Sciatic nerve (tissue), 2 donors: ENCODE results near the gene ATF5. TPM values are rescaled to one million over a fixed set of nuclear protein-coding genes. Genes with fewer than 3 reads are reported as not detected.
"Not testable (repeated sequence)": the region's sequence is repeated elsewhere in the genome, so short reads cannot be mapped to it uniquely, and the experiment has no call there.

Source experiments
- ATAC-seq: fragments of 200-7000 bp; cut with Tn5 transposase; one replicate; pipeline ENCODE4 v1.9.1; 2020; ENCODE audit warnings: mild to moderate bottlenecking, moderate library complexity
- DNase-seq: peaks from one replicate; pipeline ENCODE4 v3.0.0-alpha.2; 2020; ENCODE audit warnings: low spot score
- intact Hi-C: fragments of 100-400 bp; cut with DNase I; formaldehyde crosslinking; loops from one replicate; pipeline ENCODE4 v1.14.2; 2022
- microRNA-seq: library from miRNA; unstranded; fragments of <30 nt; microRNA quantifications from one replicate; pipeline ENCODE4 v1.2.0, GENCODE V29; 2020
- total RNA-seq: library from RNA; stranded (reverse); fragmentation: NEBNext Ultra II Directional; extraction: Animal tissue kit (Norgen Biotek cat#: 25700); gene quantifications from one replicate; pipeline ENCODE4 v1.2.1, GENCODE V29; 2021
- donor health status: DM: no; HTN: no; CAD: no.
- donor health status: DM: no; HTN: no; CAD: no.

The ATF5 gene
- total RNA-seq, 1 donor from 2014 or later = 26.0 TPM

- intact Hi-C loops, ATAC-seq, DNase-seq: not testable (repeated sequence)
Observed at GRCh38 chr19:49958596-49958995, 29.6 kb downstream of the ATF5 start.

- intact Hi-C loops, ATAC-seq, DNase-seq: not testable (repeated sequence)
Observed at GRCh38 chr19:49959892-49960291, 30.9 kb downstream of the ATF5 start.

GRCh38 chr19:49960980-49961379, 32.0 kb downstream of the ATF5 start, which contains the start of gene SIGLEC11:
Gene SIGLEC11, minus strand, starts transcription at chr19:49961172. Its CDS starts 91 bp downstream, at chr19:49961081.
- intact Hi-C loops, DNase-seq: not testable (repeated sequence)
- peak; percentile 57 for ATAC-seq

DNA sequence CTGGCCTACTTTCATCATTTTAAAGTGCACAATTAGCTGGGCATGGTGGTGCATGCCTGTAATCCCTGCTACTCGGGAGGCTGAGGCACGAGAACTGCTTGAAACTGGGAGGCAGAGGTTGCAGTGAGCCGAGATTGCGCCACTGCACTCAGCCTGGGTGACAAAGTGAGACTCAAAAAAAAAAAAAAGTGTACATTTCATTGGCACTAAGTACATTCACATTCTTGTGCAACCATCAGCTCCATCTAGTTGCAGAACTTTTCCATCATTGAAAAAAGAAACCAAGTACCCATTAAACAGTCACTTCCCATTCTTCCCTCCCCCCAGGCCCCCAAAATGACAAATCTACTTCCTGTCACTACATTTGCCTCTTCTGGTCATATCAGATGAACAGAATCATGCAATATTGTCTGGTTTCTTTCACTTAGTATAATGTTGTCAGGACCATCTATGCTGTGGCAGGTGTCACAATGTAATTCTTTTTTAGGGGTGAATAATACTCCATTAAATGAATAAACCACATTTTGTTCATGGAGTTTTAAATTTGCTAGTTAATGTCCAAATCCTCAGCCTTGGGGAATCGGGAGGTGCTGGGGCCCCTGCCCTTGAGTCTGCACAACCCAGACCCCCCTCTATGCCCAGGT, 39.4 kb downstream of the ATF5 start:
- intact Hi-C loops = no loop called here
- ATAC-seq (no peak), DNase-seq (no peak)

- DNase-seq, intact Hi-C loops: not testable (repeated sequence)
- peak; percentile 69 for ATAC-seq
Observed at GRCh38 chr19:49969355-49969754, 40.4 kb downstream of the ATF5 start.

- DNase-seq (no peak), ATAC-seq (no peak)
- intact Hi-C loops = no loop called here
Observed at GRCh38 chr19:49971991-49972411, 43.0 kb downstream of the ATF5 start.

DNA sequence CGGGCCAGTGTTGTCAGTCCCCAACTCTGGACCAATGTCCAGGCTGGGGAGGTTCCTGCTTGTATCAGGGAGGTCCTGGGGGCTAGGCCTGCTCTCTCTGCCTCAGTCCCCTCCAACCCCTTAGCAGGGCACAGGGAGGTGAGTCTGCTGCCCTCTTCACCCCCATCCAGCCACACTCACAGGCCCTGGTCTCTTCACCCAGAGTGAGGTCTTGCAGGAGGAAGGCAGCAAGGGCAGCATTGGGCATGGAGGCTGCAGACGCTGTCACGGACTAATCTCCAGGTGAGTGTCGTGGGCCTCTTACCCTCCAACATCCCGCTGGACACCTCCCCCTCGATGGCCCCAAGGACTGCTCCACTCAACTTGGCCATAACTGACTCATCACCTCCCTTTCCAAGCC, 43.8 kb downstream of the ATF5 start:
- no peak for DNase-seq
- intact Hi-C loops = no loop called here
- no peak for ATAC-seq

GRCh38 chr19:49973987-49974386, 45.0 kb downstream of the ATF5 start:
- intact Hi-C loops = no loop called here
- ATAC-seq = no peak
- no peak for DNase-seq

DNA sequence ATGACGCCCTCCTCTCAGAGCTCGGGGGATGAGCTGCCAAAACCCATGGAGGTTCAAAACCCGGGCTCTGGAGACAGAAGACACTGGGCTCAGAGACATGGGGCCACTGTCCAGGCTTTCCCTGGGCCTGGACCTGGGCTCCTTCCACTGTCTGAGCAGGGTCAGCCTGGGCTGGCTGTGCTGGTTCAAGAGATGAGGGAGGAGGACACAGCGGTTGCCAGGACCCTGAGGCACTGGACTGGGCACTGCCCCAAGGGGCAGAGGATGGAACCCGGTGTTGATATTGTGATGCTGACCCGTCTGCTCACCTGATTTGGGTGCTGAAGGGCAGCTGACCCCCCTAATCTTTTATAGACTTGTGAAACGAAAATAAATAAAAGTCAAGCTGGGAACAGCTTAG, 46.0 kb downstream of the ATF5 start:
- DNase-seq (no peak), ATAC-seq (no peak)
- intact Hi-C loops = no loop called here

DNA sequence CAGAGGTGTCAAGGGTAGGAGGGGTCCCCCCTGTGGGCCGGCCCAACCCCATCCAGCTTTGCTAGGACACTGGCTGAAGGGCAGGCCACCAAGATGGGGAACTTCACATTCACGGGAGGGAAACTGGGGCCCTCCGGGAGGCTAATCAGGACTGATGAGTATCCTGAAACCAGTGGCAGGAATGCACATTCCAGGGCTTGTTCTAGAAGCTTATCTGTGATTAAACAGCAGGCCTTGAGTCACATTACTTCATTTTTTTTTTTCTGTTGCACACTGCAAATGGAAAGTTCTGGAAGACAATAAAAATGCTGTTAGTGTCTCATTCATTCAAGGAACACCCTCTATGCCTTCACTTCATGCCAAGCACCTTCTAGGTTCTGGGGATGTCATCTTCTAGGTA, 47.5 kb downstream of the ATF5 start:
- ATAC-seq (no peak), DNase-seq (no peak)
- intact Hi-C loops = no loop called here

- DNase-seq = no peak
- intact Hi-C loops = no loop called here
- ATAC-seq = no peak
Observed at GRCh38 chr19:49977076-49977475, 48.1 kb downstream of the ATF5 start.

DNA sequence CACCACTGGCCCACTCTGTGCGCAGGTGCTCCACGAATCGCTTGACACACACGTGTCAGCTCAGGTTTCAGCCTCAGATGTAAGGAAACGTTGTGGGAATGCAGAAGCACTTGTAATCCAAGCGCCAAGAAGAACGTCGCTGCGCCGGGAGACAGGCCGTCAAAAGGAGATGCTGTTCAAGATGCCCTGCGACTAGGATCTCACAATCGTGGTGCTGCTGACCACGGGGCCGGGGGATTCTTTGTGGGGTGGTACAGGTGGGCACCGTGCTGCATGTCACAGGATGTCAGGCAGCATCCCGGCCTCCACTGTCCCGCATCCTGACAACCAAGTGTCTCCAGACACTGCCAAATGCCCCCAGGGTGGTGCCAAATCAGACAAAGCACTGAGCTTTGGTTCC, 48.9 kb downstream of the ATF5 start:
- intact Hi-C loops = no loop called here
- DNase-seq (no peak), ATAC-seq (no peak)

DNA sequence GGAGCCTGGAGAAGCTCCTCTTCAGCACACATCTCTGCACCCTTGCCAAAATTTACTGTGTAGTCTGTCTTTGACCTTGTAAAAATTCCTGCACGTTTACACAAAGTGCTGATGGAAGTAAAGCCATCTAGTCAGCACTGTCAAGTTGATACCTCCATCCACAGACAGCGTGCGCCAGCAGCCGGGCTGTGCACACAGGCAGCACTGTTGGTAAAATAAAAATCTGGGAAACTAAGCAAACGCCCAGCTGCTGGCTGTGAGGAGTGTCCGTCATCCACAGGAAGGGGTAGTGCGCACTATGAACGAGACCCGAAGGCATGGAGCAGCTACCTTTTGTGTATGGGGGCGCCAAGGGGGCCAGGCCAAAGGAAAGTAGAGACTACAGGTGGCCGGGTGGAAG, 49.3 kb downstream of the ATF5 start:
- intact Hi-C loops = no loop called here
- no peak for ATAC-seq
- DNase-seq = no peak

DNA sequence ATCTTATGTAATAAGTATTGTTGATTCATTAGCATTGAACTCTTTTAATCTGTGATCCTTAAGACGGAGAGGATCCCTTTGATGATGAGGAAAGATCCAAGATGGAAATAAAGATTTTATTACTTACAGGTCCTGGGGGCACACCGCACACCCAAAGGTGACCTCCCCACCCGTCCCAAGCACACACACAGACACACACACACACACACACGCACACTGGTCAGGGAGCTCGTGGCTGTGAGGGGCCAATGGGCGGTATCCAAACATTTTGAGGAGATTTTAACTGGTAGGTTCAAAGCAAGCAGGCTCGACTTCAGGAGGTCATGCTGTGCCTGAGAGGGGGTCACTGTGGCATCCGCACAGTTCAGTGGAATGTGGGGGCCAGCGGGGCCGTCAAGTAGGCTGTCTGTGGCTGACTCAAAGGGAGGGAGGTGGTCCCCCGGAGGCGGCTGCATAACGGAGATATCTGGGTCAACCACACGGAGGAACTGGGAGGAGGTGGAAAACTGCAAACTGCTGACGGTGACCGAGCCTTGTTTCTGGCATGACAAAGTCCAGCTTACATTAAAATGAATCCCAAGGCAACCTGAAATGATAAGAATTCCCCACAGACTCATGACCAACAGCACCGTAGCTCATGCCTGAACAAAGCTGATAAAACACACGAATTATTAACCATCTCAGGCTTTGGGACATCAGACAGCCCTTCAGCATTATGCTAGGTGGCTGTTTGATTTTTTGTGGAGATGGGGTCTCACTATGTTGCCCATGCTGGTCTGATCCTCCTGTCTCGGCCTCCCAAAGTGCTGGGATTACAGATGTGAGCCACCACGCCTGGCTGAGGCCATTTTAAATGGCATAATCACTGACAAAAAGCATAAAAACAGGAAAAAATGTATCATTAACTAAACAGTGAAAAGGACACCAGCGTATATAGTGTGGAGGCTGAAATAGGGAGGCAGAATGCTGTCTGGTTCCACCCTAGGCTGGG, 52.9 kb downstream of the ATF5 start:
- intact Hi-C loops = no loop called here
- no peak for ATAC-seq

More for the DNA sequence above, 52.9 kb downstream of the ATF5 start:
- no peak for DNase-seq

Small RNA genes lying within 50 kb of the gene (microRNA-seq; reads per million reads assigned to microRNA genes)
- gene MIR4750 = not detected

Other genes with a start within 250 kb of the ATF5 start
- 3.7 TPM for gene ADM5, start 239.6 kb upstream of the ATF5 start, total RNA-seq
- gene CPT1C, start 238.1 kb upstream of the ATF5 start, total RNA-seq = 5.9 TPM
- 0.85 TPM for gene TSKS, start 165.9 kb upstream of the ATF5 start, total RNA-seq
- 74.3 TPM for gene AP2A1, start 162.2 kb upstream of the ATF5 start, total RNA-seq
- 26.4 TPM for gene FUZ, start 115.9 kb upstream of the ATF5 start, total RNA-seq
- 39.7 TPM for gene MED25, start 110.9 kb upstream of the ATF5 start, total RNA-seq
- gene PTOV1, start 78.0 kb upstream of the ATF5 start, total RNA-seq = 143 TPM
- 66.6 TPM for gene PNKP, start 61.6 kb upstream of the ATF5 start, total RNA-seq
- 36.6 TPM for gene AKT1S1, start 51.9 kb upstream of the ATF5 start, total RNA-seq
- gene TBC1D17, start 51.5 kb upstream of the ATF5 start, total RNA-seq = 64.8 TPM
- gene IL4I1, start 32.3 kb upstream of the ATF5 start, total RNA-seq = 4.6 TPM
- 37.4 TPM for gene NUP62, start 299 bp downstream of the ATF5 start, total RNA-seq
- gene SIGLEC11, start 32.0 kb downstream of the ATF5 start, total RNA-seq = 1.6 TPM
- gene VRK3, start 96.2 kb downstream of the ATF5 start, total RNA-seq = 42.4 TPM
- 9.0 TPM for gene ZNF473, start 96.8 kb downstream of the ATF5 start, total RNA-seq
- not detected for gene IZUMO2, start 234.1 kb downstream of the ATF5 start, total RNA-seq